ENCODE measurements around the gene CLSTN2.
A peak's percentile ranks its signal among the peaks of the same experiment; 100 is the strongest.

Gene CLSTN2

DNA sequence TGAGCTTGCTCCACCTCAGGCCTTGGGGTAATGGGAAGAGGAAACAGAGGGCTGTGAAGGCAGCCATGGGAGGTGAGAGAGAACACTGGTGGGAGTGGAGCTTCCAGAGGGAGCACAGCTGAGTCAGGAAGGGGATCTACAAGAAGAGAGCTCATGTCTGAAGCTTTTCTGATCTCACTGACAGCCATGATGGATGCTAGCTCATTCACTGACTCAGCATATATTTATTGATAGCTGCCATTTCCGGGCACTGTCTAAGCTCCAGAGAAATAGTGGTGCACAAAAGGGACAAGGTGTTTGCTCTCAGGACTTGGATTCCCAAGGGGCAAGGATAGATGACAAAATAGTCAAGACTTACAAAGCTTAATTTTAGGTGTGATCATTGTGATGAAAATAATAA lies 218.8 kb downstream of the CLSTN2 start (continued):
- TF ChIP-seq SP2 (tag by site-specific recombination; IDR thresholded peaks at IDR 0.05), result no peak
- no peak for TF ChIP-seq ZNF670 (tag by site-specific recombination; IDR thresholded peaks at IDR 0.05; ENCODE audit: low read depth)
- TF ChIP-seq ZNF664 (tag by site-specific recombination; IDR thresholded peaks at IDR 0.05), result no peak
- no peak for TF ChIP-seq BCL11A (tag by site-specific recombination; IDR thresholded peaks at IDR 0.05; ENCODE audit: low read depth)

DNA sequence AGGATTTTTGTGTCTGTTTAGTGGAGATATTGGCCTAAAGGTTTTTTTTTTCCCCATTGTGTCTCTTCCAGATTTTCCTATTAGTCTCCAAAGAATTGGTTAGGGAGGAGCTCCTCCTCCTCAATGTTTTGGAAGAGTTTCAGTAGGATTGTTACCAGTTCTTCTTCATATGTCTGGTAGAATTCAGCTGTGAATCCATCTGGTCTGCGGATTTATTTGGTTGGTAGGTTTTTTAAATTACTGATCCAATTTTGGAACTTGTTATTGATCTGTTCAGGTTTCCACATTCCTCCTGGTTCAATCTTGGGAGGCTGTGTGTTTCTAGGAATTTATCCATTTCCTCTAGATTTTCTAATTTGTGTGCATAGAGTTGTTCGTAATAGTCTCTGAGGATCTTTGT lies 222.2 kb downstream of the CLSTN2 start:
- TF ChIP-seq, protein P1, sequence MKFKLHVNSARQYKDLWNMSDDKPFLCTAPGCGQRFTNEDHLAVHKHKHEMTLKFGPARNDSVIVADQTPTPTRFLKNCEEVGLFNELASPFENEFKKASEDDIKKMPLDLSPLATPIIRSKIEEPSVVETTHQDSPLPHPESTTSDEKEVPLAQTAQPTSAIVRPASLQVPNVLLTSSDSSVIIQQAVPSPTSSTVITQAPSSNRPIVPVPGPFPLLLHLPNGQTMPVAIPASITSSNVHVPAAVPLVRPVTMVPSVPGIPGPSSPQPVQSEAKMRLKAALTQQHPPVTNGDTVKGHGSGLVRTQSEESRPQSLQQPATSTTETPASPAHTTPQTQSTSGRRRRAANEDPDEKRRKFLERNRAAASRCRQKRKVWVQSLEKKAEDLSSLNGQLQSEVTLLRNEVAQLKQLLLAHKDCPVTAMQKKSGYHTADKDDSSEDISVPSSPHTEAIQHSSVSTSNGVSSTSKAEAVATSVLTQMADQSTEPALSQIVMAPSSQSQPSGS (tag by site-specific recombination; IDR thresholded peaks at IDR 0.05; ENCODE audit: low read depth), result no peak
- no peak for TF ChIP-seq KLF16 (tag by site-specific recombination; IDR thresholded peaks at IDR 0.05)
- no peak for TF ChIP-seq ZNF548 (tag by site-specific recombination; IDR thresholded peaks at IDR 0.05)
- TF ChIP-seq ZNF777 (tag by site-specific recombination; IDR thresholded peaks at IDR 0.05; ENCODE audit: borderline replicate concordance), result no peak
- TF ChIP-seq ZNF24 (tag by site-specific recombination; IDR thresholded peaks at IDR 0.05), result no peak
- Histone ChIP-seq H3K4me1 (ENCODE audit: control insufficient read depth, insufficient read depth, low read length) (no peaks in the 10 kb centered on the region), H3K4me3 (ENCODE audit: low read depth, low read length) (no peak overlapping the region), H3K9me3 (ENCODE audit: control insufficient read depth, insufficient read depth, low read depth, low read length) (no peaks in the 10 kb centered on the region), H3K36me3 (ENCODE audit: control insufficient read depth in 2 of 2, insufficient read depth in 1 of 2, low read length in 2 of 2) (no peaks in the 10 kb centered on the region), H3K27ac (ENCODE audit: extremely low read depth, low read depth, low read length) (no peak overlapping the region)
- ChIA-PET POLR2A (no interaction called here), CTCF (interaction anchor here (0.7 kb wide), 1 partner anchor 52 kb away, joined by 4 read pairs; no protein-coding TSS in a partner anchor)

DNA sequence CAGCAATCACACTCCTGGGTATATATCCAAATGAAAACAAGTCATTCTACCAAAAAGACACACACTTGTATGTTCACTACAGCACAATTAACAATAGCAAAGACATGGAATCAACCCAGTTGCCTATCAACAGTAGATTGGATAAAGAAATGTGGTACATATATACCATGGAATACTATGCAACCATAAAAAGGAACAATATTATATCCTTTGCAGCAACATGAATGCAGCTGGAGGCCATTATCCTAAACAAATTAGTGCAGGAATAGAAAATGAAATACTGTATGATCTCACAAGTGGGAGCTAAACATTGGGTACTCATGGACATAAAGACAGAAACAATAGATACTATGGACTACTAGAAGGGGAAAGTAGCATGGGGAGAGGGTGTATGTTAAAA lies 224.7 kb downstream of the CLSTN2 start:
- ChIA-PET CTCF (no interaction called here), POLR2A (no interaction called here)
- Histone ChIP-seq H3K27ac (ENCODE audit: extremely low read depth, low read depth, low read length) (no peak overlapping the region), H3K4me1 (ENCODE audit: control insufficient read depth, insufficient read depth, low read length) (no peaks in the 10 kb centered on the region), H3K36me3 (ENCODE audit: control insufficient read depth in 2 of 2, insufficient read depth in 1 of 2, low read length in 2 of 2) (no peaks in the 10 kb centered on the region), H3K4me3 (ENCODE audit: low read depth, low read length) (no peak overlapping the region), H3K9me3 (ENCODE audit: control insufficient read depth, insufficient read depth, low read depth, low read length) (no peaks in the 10 kb centered on the region)
- TF ChIP-seq, protein P2, sequence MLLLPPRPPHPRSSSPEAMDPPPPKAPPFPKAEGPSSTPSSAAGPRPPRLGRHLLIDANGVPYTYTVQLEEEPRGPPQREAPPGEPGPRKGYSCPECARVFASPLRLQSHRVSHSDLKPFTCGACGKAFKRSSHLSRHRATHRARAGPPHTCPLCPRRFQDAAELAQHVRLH (tag by site-specific recombination; IDR thresholded peaks at IDR 0.05), result 0 out of 2 replicates have a peak, but pooled peaks have one; percentile 23
- TF ChIP-seq ZNF146 (tag by site-specific recombination; IDR thresholded peaks at IDR 0.05), result peak; percentile 75
- no peak for TF ChIP-seq ZNF423 (tag by site-specific recombination; IDR thresholded peaks at IDR 0.05)

DNA sequence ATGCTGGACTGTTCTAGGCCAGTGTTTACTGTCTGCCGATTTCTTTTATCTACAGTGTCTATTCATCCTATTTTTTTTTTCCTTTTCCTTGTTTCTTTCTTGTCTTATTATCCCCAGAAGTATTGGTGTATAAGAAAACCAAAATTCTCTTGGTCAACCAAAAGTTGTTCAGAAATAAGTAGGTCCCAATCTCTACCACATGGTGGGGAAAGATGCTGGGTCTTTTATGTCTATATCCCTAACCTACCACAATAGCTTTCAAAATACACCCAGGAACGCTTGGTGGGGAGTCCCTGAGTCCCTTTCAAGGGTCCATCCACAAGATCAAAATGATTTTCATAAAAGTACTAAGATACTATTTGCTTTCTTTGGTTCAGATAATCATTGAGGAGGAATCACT lies 225.6 kb downstream of the CLSTN2 start:
- TF ChIP-seq ZNF114 (tag by site-specific recombination; IDR thresholded peaks at IDR 0.05) (no peak), ZNF521 (tag by site-specific recombination; IDR thresholded peaks at IDR 0.05) (no peak), ZNF473 (tag by site-specific recombination; IDR thresholded peaks at IDR 0.05) (no peak), ZNF624 (tag by site-specific recombination; IDR thresholded peaks at IDR 0.05) (no peak), ZBTB21 (tag by site-specific recombination; IDR thresholded peaks at IDR 0.05) (no peak)
- TF ChIP-seq, protein P1 (tag by site-specific recombination; IDR thresholded peaks at IDR 0.05; ENCODE audit: low read depth), result no peak
- no peaks in the 10 kb centered on the region for H3K36me3 ChIP-seq (ENCODE audit: control insufficient read depth in 2 of 2, insufficient read depth in 1 of 2, low read length in 2 of 2)
- no peak overlapping the region for H3K4me3 ChIP-seq (ENCODE audit: low read depth, low read length)
- ChIA-PET CTCF (interaction anchor here (0.8 kb wide), 1 partner anchor 113 kb away, joined by 3 read pairs; no protein-coding TSS in a partner anchor), POLR2A (no interaction called here)
- H3K4me1 ChIP-seq (ENCODE audit: control insufficient read depth, insufficient read depth, low read length), result no peaks in the 10 kb centered on the region
- H3K27ac ChIP-seq (ENCODE audit: extremely low read depth, low read depth, low read length), result no peak overlapping the region
- H3K9me3 ChIP-seq (ENCODE audit: control insufficient read depth, insufficient read depth, low read depth, low read length), result no peaks in the 10 kb centered on the region

All from HEK293 (cell line).